HG03108 (cell line): ENCODE results near the gene SPRED2.

Experiments used
- ATAC-seq: cut with Tn5 transposase; IDR thresholded peaks from one replicate; pipeline ENCODE4 v1.9.1; 2021; ENCODE audit warnings: moderate library complexity; ENCODE audit not compliant: unreplicated experiment

SPRED2 gene

DNA sequence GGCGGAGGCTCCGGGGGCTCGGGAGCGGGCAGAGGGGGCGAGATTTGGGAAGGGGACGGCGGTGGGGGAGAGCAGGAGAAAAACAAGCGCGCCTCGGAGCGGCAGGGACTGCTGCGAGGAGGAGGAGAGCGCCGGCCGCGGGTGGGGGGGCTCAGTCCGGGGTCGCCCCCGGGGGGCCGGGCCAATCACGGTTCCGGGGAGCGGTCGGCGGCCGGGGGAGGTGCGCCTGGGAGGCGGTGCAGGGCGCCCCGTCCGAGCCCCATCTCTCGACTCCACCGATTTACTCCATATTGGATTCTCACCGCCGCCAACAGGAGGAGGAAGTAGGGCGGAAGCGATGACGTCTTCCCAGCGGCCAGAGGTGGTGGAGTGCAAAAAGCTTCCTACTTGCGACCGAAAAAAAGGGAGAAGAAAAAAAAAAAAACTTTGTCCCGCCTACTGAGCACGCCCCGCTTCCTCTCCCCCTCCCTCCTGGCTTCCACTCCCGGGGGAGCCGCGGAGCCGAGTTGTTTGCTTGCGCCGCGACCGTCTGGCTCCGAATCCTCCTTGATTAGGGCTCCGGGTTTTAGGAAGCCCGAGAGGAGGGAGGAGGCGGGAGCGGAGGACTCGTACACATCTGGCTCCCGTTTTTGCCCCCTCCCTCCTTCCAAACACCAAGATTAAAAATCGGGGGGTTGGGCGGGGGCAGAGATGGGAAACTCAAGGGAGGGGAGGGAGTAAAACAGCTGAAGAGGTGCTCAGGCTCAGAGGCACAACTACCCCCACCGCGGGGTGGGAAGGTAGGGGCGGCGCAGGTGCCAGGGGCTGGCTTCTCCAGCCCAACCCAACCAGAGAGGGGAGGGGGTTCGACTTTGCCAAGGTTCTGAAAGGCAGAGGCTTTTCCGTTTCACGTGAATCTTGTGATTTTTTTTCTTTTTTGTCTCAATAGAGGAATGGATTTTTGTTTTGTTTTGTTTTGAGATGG lies at the start of gene SPRED2:
Gene SPRED2 (minus strand): TSS at position 373 of the 964 bp plus-strand sequence. CDS start 612 bp downstream, outside the sequence.
- ATAC-seq = peak; percentile 18

DNA sequence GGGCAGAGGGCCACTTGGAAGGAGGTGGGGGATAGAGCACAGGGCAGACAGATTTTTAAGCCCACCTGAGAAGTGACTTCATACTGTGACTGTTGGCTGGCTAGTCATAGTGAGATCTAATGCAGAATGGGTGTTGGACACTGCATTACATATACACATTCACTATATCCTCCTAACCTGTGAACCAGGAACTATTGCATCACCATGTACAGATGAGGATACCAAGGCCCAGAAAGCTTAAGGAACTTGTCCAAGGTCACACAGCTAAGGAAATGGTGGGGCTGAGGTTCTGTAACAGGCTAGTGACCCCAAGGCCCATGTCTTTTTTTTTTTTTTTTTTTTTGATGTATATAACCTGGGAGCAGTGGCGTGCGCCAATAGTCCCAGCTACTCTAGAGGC lies 49.6 kb upstream of the SPRED2 start:
- no peak for ATAC-seq

DNA sequence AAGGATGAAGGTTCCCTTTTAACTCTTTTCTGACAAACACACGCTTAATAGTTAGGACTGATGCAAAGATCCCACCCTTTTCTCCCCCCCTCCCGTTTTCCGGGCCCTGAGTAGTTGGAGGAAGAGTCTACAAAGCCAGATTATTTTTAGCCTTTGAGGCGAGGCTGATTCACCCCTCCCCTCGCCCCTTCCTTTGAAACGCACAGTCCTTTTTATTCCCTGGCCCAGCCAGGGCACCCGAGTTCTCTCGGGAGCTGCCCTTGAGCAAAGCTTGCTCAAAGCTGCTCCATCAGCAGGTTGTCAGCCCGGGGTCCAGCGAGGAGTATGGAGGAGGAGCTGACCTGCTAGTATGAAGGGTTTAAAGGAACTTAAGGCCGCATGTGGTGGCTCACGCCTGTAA lies 47.1 kb upstream of the SPRED2 start:
- no peak for ATAC-seq

GRCh38 chr2:65478498-65479135 lies 46.2 kb upstream of the SPRED2 start:
- ATAC-seq = no peak

- no peak for ATAC-seq
These were observed 45.2 kb upstream of the SPRED2 start for GRCh38 chr2:65477590-65477989.

- ATAC-seq = no peak
These were observed 44.4 kb upstream of the SPRED2 start for GRCh38 chr2:65476778-65477177.

DNA sequence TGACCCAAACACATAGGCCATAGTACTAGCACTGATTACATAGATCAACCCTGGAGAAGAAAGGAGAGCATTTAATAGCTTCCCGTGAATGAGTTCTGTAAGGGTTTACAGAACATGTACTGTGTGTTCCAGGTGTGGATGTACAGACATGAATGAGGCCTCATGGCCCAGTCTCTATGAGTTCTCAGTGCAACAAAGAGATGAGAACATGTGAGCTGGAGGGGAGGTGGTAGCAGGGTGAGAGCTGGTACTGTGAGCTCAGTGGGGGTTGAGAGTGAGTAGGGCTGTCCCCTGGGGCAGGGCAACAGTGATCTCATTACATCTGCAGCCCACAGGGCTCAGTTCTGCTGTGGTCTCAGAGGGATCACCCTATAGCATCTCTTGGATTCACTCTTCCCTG lies 42.6 kb upstream of the SPRED2 start:
- ATAC-seq = no peak

GRCh38 chr2:65473045-65473444 lies 40.6 kb upstream of the SPRED2 start:
- ATAC-seq = no peak

DNA sequence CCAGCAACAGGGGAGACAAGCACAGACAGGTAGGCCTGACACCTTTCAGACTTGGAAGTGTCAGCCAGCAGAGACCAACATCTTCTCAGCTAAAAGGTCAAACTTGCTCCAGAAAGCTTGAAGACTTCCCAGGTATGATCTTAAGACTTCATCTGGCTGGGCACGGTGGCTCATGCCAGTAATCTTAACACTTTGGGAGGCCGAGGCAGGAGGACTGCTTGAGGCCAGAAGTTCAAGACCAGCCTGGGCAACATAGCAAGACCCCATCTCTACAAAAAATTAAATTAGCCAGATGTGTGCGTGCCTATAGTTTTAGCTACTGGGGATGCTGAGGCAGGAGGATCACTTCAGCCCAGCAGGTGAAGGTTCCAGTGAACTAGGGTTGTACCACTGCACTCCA lies 39.0 kb upstream of the SPRED2 start:
- ATAC-seq = no peak

GRCh38 chr2:65466551-65466950 lies 34.2 kb upstream of the SPRED2 start:
- no peak for ATAC-seq

- no peak for ATAC-seq
These were observed 33.5 kb upstream of the SPRED2 start for GRCh38 chr2:65465857-65466256.

- ATAC-seq = no peak
These were observed 32.7 kb upstream of the SPRED2 start for GRCh38 chr2:65465124-65465523.

DNA sequence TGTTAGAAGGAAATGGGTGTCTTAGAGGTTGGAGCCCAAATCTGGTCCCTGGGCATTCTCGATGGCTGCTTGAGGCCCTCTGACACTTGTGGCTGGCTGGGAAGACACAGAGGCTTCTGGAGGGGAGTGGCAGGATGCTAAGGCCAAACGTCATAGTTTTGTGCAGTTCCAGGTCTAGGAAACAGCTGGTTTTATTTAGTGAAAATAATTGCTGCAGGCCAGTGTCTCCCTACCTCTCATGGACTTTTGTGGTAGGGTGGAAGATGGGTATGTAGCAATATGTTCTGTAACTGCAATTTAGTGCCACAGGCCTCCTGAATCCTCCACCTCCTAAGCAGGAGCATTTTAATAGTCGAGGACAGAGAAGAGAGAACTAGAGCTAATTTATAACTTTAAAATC lies 32.2 kb upstream of the SPRED2 start:
- ATAC-seq = no peak

GRCh38 chr2:65458999-65459398 lies 26.6 kb upstream of the SPRED2 start:
- ATAC-seq = no peak

GRCh38 chr2:65456886-65457285 lies 24.5 kb upstream of the SPRED2 start:
- no peak for ATAC-seq

DNA sequence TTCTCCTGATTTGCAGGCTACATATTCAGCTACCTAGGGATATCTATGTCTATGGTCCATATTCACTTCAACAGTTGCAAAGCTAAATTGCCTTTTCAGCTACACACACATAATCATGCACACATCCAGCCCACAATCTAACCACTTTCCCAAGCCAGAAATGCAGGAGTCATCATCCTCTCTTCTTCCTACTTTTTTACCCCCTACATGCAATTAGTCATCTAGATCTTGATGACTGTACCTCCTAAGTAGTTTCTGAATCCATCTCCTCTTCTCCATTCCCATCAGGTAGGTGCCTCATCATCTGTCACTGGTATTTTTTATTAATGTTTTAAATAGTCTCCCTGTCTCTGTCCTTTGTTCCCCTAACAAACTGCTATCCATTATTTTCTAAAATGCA lies 23.7 kb upstream of the SPRED2 start:
- no peak for ATAC-seq

- no peak for ATAC-seq
These were observed 21.5 kb upstream of the SPRED2 start for GRCh38 chr2:65453916-65454315.

DNA sequence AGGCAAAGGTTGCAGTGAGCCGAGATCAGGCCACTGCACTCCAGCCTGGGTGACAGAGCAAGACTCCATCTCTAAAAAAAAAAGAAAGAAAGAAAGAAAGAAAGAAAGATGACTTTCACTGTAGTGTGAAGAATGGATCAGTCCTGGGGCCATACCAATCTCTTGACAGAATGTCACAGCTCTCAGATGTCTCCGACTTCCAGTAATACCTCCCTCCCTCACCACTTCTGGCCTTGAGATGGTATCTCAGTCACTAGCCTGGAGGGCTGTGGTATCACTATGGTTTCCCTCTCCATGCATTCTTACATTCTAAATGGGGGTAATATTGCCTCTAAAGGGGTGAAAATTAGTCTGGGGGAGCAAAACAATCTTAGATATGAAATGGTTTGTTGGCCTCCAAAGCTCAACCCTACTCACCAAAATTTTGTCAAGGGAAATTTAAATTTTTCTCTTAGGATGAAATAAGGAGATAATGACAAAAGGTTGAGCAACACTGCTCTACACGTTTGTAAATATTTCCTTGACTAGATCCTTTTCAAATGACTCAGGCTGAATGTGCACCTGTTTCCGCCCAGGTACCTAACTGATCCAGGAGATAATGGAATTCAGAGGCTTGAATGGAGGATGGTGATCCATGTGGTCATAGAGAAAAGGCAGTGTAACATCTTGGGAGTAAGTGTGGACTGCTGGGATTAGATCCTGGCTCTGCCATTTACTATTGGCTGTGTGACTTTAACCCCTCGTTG lies 19.9 kb upstream of the SPRED2 start:
- ATAC-seq = no peak

GRCh38 chr2:65450810-65451209 lies 18.4 kb upstream of the SPRED2 start:
- no peak for ATAC-seq

DNA sequence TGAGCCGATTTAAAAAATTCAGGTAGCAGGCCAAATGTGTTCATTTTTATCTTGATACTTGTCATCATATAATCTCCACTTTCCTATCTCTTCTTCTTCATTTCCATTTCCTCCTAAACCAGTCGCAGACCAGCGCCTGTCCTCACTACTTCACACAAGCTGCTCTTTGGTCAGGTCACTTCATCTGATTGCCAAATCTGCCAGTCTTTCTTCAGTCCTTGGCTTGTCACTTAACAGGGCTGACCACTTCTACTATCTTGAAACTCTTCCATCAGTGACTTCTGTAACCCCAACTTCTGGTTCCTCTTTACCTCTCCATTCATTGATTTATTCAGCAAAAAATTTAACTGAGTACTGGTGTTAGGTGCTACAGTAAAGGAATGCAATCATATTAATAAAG lies 18.0 kb upstream of the SPRED2 start:
- no peak for ATAC-seq

GRCh38 chr2:65443509-65444186 lies 11.2 kb upstream of the SPRED2 start:
- ATAC-seq = no peak
